WTC11 (cell line): ENCODE measurements around the gene TMX1.

Experiments used
- CREM ChIP-seq: sonication (generic); formaldehyde crosslinking; IDR thresholded peaks from 2 replicates; pipeline ENCODE4 v1.8.1; 2022; ENCODE audit warnings: mild to moderate bottlenecking, missing genetic modification reagents, moderate library complexity
- ESRRA ChIP-seq: sonication (generic); formaldehyde crosslinking; IDR thresholded peaks from 2 replicates; pipeline ENCODE4 v1.8.1; 2022; ENCODE audit warnings: mild to moderate bottlenecking, missing genetic modification reagents, borderline replicate concordance
- NR3C1 ChIP-seq: sonication (generic); formaldehyde crosslinking; conservative IDR thresholded peaks from 2 replicates; pipeline ENCODE4 v1.8.1; 2023; ENCODE audit warnings: low read depth, mild to moderate bottlenecking, missing genetic modification reagents
- SP1 ChIP-seq: sonication (generic); formaldehyde crosslinking; conservative IDR thresholded peaks from 2 replicates; pipeline ENCODE4 v1.8.1; 2022; ENCODE audit warnings: missing genetic modification reagents
- ZBTB21 ChIP-seq: sonication (generic); formaldehyde crosslinking; IDR thresholded peaks from 2 replicates; pipeline ENCODE4 v1.8.1; 2023; ENCODE audit warnings: mild to moderate bottlenecking, missing genetic modification reagents, borderline replicate concordance
- ZNF121 ChIP-seq: sonication (generic); formaldehyde crosslinking; IDR thresholded peaks from 2 replicates; pipeline ENCODE4 v1.8.0; 2023; ENCODE audit warnings: missing genetic modification reagents
- ZNF263 ChIP-seq: sonication (generic); formaldehyde crosslinking; IDR thresholded peaks from 2 replicates; pipeline ENCODE4 v1.8.1; 2022; ENCODE audit warnings: low read depth, mild to moderate bottlenecking, moderate library complexity, missing genetic modification reagents
- TF ChIP-seq, protein P1 (sequence below): sonication (generic); formaldehyde crosslinking; IDR thresholded peaks from 2 replicates; pipeline ENCODE4 v1.8.0; 2022; ENCODE audit warnings: mild to moderate bottlenecking, missing genetic modification reagents
- TF ChIP-seq, protein P2 (sequence below): fragments of 200-600 bp; IDR thresholded peaks from 2 replicates; pipeline ENCODE4 v1.8.0; 2022; ENCODE audit warnings: antibody characterized with exemption
- TF ChIP-seq, protein P3 (sequence below): fragments of 250-450 bp; sonication (Bioruptor Pico); IDR thresholded peaks from 2 replicates; pipeline ENCODE4 v1.9.0; 2021; ENCODE audit warnings: mild to moderate bottlenecking, borderline replicate concordance
- TF ChIP-seq, protein P4 (sequence below): sonication (generic); formaldehyde crosslinking; IDR thresholded peaks from 2 replicates; pipeline ENCODE4 v1.8.1; 2022; ENCODE audit warnings: low read depth, missing genetic modification reagents, borderline replicate concordance
- TF ChIP-seq, protein P5 (sequence below): sonication (generic); formaldehyde crosslinking; IDR thresholded peaks from 2 replicates; pipeline ENCODE4 v1.8.0; 2023; ENCODE audit warnings: missing genetic modification reagents
- TF ChIP-seq, protein P6 (sequence below): sonication (generic); formaldehyde crosslinking; IDR thresholded peaks from 2 replicates; pipeline ENCODE4 v1.8.1; 2023; ENCODE audit warnings: mild to moderate bottlenecking, missing genetic modification reagents, moderate library complexity
- TF ChIP-seq, protein P7 (sequence below): sonication (generic); formaldehyde crosslinking; conservative IDR thresholded peaks from 2 replicates; pipeline ENCODE4 v1.8.1; 2022; ENCODE audit warnings: mild to moderate bottlenecking, missing genetic modification reagents

DNA sequence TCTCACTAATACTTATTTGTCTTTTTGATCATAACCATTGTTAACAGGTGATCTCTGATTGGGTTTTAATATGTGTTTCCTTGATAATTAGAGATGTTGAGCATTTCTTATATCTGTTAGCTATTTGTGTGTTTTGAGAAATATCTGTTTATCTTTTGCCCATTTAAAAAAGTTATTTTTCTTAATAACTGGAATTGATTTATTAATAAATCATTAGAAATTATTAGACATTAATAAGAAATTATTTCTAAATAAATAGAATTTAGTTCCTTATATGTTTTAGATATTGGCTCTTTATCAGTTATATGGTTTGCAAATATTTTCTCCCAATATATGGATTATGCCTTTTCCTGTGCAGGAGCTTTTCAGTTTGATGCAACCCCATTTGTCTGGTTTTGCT lies 18.7 kb downstream of the TMX1 start:
- TF ChIP-seq, protein P1, sequence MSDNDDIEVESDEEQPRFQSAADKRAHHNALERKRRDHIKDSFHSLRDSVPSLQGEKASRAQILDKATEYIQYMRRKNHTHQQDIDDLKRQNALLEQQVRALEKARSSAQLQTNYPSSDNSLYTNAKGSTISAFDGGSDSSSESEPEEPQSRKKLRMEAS (CRISPR knock-in tag) = no peak
- TF ChIP-seq ZNF263 (CRISPR knock-in tag) (no peak), ESRRA (no peak), NR3C1 (no peak), SP1 (CRISPR knock-in tag) (no peak), ZNF121 (CRISPR knock-in tag) (no peak), CREM (CRISPR knock-in tag) (no peak), ZBTB21 (CRISPR knock-in tag) (no peak)
- TF ChIP-seq, protein P2, sequence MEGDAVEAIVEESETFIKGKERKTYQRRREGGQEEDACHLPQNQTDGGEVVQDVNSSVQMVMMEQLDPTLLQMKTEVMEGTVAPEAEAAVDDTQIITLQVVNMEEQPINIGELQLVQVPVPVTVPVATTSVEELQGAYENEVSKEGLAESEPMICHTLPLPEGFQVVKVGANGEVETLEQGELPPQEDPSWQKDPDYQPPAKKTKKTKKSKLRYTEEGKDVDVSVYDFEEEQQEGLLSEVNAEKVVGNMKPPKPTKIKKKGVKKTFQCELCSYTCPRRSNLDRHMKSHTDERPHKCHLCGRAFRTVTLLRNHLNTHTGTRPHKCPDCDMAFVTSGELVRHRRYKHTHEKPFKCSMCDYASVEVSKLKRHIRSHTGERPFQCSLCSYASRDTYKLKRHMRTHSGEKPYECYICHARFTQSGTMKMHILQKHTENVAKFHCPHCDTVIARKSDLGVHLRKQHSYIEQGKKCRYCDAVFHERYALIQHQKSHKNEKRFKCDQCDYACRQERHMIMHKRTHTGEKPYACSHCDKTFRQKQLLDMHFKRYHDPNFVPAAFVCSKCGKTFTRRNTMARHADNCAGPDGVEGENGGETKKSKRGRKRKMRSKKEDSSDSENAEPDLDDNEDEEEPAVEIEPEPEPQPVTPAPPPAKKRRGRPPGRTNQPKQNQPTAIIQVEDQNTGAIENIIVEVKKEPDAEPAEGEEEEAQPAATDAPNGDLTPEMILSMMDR = no peak
- TF ChIP-seq, protein P3, sequence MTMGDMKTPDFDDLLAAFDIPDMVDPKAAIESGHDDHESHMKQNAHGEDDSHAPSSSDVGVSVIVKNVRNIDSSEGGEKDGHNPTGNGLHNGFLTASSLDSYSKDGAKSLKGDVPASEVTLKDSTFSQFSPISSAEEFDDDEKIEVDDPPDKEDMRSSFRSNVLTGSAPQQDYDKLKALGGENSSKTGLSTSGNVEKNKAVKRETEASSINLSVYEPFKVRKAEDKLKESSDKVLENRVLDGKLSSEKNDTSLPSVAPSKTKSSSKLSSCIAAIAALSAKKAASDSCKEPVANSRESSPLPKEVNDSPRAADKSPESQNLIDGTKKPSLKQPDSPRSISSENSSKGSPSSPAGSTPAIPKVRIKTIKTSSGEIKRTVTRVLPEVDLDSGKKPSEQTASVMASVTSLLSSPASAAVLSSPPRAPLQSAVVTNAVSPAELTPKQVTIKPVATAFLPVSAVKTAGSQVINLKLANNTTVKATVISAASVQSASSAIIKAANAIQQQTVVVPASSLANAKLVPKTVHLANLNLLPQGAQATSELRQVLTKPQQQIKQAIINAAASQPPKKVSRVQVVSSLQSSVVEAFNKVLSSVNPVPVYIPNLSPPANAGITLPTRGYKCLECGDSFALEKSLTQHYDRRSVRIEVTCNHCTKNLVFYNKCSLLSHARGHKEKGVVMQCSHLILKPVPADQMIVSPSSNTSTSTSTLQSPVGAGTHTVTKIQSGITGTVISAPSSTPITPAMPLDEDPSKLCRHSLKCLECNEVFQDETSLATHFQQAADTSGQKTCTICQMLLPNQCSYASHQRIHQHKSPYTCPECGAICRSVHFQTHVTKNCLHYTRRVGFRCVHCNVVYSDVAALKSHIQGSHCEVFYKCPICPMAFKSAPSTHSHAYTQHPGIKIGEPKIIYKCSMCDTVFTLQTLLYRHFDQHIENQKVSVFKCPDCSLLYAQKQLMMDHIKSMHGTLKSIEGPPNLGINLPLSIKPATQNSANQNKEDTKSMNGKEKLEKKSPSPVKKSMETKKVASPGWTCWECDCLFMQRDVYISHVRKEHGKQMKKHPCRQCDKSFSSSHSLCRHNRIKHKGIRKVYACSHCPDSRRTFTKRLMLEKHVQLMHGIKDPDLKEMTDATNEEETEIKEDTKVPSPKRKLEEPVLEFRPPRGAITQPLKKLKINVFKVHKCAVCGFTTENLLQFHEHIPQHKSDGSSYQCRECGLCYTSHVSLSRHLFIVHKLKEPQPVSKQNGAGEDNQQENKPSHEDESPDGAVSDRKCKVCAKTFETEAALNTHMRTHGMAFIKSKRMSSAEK = no peak
- TF ChIP-seq, protein P4, sequence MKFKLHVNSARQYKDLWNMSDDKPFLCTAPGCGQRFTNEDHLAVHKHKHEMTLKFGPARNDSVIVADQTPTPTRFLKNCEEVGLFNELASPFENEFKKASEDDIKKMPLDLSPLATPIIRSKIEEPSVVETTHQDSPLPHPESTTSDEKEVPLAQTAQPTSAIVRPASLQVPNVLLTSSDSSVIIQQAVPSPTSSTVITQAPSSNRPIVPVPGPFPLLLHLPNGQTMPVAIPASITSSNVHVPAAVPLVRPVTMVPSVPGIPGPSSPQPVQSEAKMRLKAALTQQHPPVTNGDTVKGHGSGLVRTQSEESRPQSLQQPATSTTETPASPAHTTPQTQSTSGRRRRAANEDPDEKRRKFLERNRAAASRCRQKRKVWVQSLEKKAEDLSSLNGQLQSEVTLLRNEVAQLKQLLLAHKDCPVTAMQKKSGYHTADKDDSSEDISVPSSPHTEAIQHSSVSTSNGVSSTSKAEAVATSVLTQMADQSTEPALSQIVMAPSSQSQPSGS (CRISPR knock-in tag) = no peak
- TF ChIP-seq, protein P5, sequence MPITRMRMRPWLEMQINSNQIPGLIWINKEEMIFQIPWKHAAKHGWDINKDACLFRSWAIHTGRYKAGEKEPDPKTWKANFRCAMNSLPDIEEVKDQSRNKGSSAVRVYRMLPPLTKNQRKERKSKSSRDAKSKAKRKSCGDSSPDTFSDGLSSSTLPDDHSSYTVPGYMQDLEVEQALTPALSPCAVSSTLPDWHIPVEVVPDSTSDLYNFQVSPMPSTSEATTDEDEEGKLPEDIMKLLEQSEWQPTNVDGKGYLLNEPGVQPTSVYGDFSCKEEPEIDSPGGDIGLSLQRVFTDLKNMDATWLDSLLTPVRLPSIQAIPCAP = no peak
- TF ChIP-seq, protein P6, sequence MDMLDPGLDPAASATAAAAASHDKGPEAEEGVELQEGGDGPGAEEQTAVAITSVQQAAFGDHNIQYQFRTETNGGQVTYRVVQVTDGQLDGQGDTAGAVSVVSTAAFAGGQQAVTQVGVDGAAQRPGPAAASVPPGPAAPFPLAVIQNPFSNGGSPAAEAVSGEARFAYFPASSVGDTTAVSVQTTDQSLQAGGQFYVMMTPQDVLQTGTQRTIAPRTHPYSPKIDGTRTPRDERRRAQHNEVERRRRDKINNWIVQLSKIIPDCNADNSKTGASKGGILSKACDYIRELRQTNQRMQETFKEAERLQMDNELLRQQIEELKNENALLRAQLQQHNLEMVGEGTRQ (CRISPR knock-in tag) = no peak
- TF ChIP-seq, protein P7, sequence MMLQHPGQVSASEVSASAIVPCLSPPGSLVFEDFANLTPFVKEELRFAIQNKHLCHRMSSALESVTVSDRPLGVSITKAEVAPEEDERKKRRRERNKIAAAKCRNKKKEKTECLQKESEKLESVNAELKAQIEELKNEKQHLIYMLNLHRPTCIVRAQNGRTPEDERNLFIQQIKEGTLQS (CRISPR knock-in tag) = no peak
